SK-N-SH (cell line): Measurements from ENCODE around the gene ADD1. TPM values are rescaled to one million over a fixed set of nuclear protein-coding genes. Genes with fewer than 3 reads are reported as not detected.

ENCODE experiments used
- CTCF ChIA-PET: fragments of 300-600, 350-600 bp; formaldehyde crosslinking; extraction: SDS; loops from one replicate; lab custom pipeline; 2021; lab: Yijun Ruan, JAX
- POLR2A ChIA-PET: fragments of 350-600 bp; sonication (Branson Sonifier 250); formaldehyde crosslinking; extraction: SDS; loops from one replicate; lab custom pipeline; 2020; ENCODE audit warnings: antibody characterized with exemption, inconsistent platforms; lab: Yijun Ruan, JAX
- DNase-seq: peaks from one replicate; pipeline ENCODE4 v3.0.0; 2012
- H2AFZ ChIP-seq: fragments of 200-600 bp; sonication (generic); 2 replicates; pipeline ENCODE4 v1.8.1; 2016; ENCODE audit warnings: antibody characterized with exemption, mild to moderate bottlenecking, low read depth
- H3F3A ChIP-seq: fragments of 200-600 bp; sonication (generic); replicated peaks from 2 replicates; pipeline ENCODE3; 2016; ENCODE audit warnings: antibody characterized with exemption, mild to moderate bottlenecking; ENCODE audit not compliant: insufficient read depth
- H3K27ac ChIP-seq, 2 experiments: fragments of 200-500 bp in 1 of 2; fragments of 200-600 bp in 1 of 2; sonication (Bioruptor generic) in 1 of 2; sonication (generic), shearing (Covaris generic) in 1 of 2; 2 replicates each; pipeline versions ENCODE4 v1.5.1 to v1.6.1; 2014 to 2016; ENCODE audit warnings: low read depth in 2 of 2, inconsistent platforms in 1 of 2, low read length in 1 of 2, mild to moderate bottlenecking in 1 of 2, mixed read lengths in 1 of 2
- H3K27me3 ChIP-seq: fragments of 200-600 bp; sonication (generic), shearing (Covaris generic); 2 replicates; pipeline ENCODE4 v1.6.1; 2016; ENCODE audit warnings: mixed run types; ENCODE audit not compliant: insufficient read depth
- H3K36me3 ChIP-seq, 2 experiments: fragments of 200-500 bp in 1 of 2; fragments of 200-600 bp in 1 of 2; sonication (Bioruptor generic) in 1 of 2; sonication (generic) in 1 of 2; replicated peaks in 1 of 2; 2 replicates each; pipeline versions ENCODE3 to v1.5.1; 2014 to 2016; ENCODE audit warnings: low read length in 1 of 2, mild to moderate bottlenecking in 1 of 2; ENCODE audit not compliant: insufficient read depth in 2 of 2, control insufficient read depth in 1 of 2
- H3K4me1 ChIP-seq, 2 experiments: fragments of 200-500 bp in 1 of 2; fragments of 200-600 bp in 1 of 2; sonication (Bioruptor generic) in 1 of 2; sonication (generic), shearing (Covaris generic) in 1 of 2; 2 replicates each; pipeline versions ENCODE4 v1.5.1 to v1.6.1; 2014 to 2016; ENCODE audit warnings: low read depth in 1 of 2, low read length in 1 of 2, mixed run types in 1 of 2; ENCODE audit not compliant: insufficient read depth in 2 of 2, control insufficient read depth in 1 of 2
- H3K4me2 ChIP-seq: fragments of 200-600 bp; sonication (generic), shearing (Covaris generic); 2 replicates; pipeline ENCODE4 v1.6.1; 2017; ENCODE audit warnings: mixed run types
- H3K4me3 ChIP-seq, 2 experiments: fragments of 200-500 bp in 1 of 2; fragments of 200-600 bp in 1 of 2; sonication (Bioruptor generic) in 1 of 2; sonication (generic), shearing (Covaris generic) in 1 of 2; 2 replicates each; pipeline versions ENCODE4 v1.5.1 to v1.8.1; 2014 to 2016; ENCODE audit warnings: low read depth in 2 of 2, inconsistent platforms in 1 of 2, low read length in 1 of 2, mild to moderate bottlenecking in 1 of 2, mixed read lengths in 1 of 2, moderate library complexity in 1 of 2
- H3K79me2 ChIP-seq: fragments of 200-600 bp; sonication (generic); 2 replicates; pipeline ENCODE4 v1.8.1; 2017; ENCODE audit warnings: mild to moderate bottlenecking; ENCODE audit not compliant: insufficient read depth
- H3K9ac ChIP-seq: fragments of 200-600 bp; sonication (generic); 2 replicates; pipeline ENCODE4 v1.6.1; 2017; ENCODE audit warnings: mixed run types
- H3K9me2 ChIP-seq: fragments of 200-600 bp; sonication (generic); 2 replicates; pipeline ENCODE4 v1.6.1; 2017; ENCODE audit warnings: mixed run types
- H3K9me3 ChIP-seq: fragments of 200-600 bp; sonication (generic); 2 replicates; pipeline ENCODE4 v1.6.1; 2017; ENCODE audit warnings: mixed run types, mild to moderate bottlenecking, moderate library complexity
- H4K20me1 ChIP-seq: fragments of 200-600 bp; sonication (generic); 2 replicates; pipeline ENCODE4 v1.6.1; 2017; ENCODE audit warnings: mild to moderate bottlenecking, mixed run types; ENCODE audit not compliant: insufficient read depth
- ELF1 ChIP-seq: IDR thresholded peaks from 2 replicates; pipeline ENCODE4 v1.4.0; 2012
- EP300 ChIP-seq, 2 experiments: IDR thresholded peaks; 2 replicates each; pipeline versions ENCODE4 v1.4.0 to v1.6.1; 2012; ENCODE audit warnings: borderline replicate concordance in 1 of 2, low read depth in 1 of 2, low read length in 1 of 2
- FOXJ3 ChIP-seq: sonication (generic); formaldehyde crosslinking; IDR thresholded peaks from 2 replicates; pipeline ENCODE4 v1.5.1; 2020; ENCODE audit warnings: mild to moderate bottlenecking, missing genetic modification reagents
- FOXM1 ChIP-seq: IDR thresholded peaks from 2 replicates; pipeline ENCODE4 v1.4.0; 2012; ENCODE audit warnings: low read depth, mild to moderate bottlenecking
- GATA2 ChIP-seq: sonication (generic); formaldehyde crosslinking; IDR thresholded peaks from 2 replicates; pipeline ENCODE4 v1.5.0; 2020; ENCODE audit warnings: mild to moderate bottlenecking, missing genetic modification reagents
- JUND ChIP-seq: IDR thresholded peaks from 2 replicates; pipeline ENCODE4 v1.4.0; 2012
- MEF2A ChIP-seq: IDR thresholded peaks from 2 replicates; pipeline ENCODE4 v1.4.0; 2012; ENCODE audit warnings: low read depth, borderline replicate concordance
- NFIC ChIP-seq: IDR thresholded peaks from 2 replicates; pipeline ENCODE4 v1.4.0; 2012; ENCODE audit warnings: borderline replicate concordance
- POLR2AphosphoS5 ChIP-seq: IDR thresholded peaks from 2 replicates; pipeline ENCODE4 v1.6.1; 2012; ENCODE audit warnings: low read depth, low read length
- RAD21 ChIP-seq: IDR thresholded peaks from 2 replicates; pipeline ENCODE4 v1.6.1; 2012; ENCODE audit warnings: mild to moderate bottlenecking, low read length
- RCOR1 ChIP-seq: fragments of 150-350 bp; IDR thresholded peaks from 2 replicates; pipeline ENCODE4 v1.6.1; 2017; ENCODE audit warnings: antibody characterized with exemption, low read length
- RXRA ChIP-seq: IDR thresholded peaks from 2 replicates; pipeline ENCODE4 v1.4.0; 2012; ENCODE audit warnings: low read depth, mild to moderate bottlenecking, borderline replicate concordance
- SIN3A ChIP-seq: IDR thresholded peaks from 2 replicates; pipeline ENCODE4 v1.6.1; 2012; ENCODE audit warnings: low read depth, mild to moderate bottlenecking, low read length, moderate library complexity, borderline replicate concordance
- SMC3 ChIP-seq: IDR thresholded peaks from 2 replicates; pipeline ENCODE4 v1.6.1; 2012; ENCODE audit warnings: low read depth, low read length, improper control_type of control experiment
- TAF1 ChIP-seq: IDR thresholded peaks from 2 replicates; pipeline ENCODE4 v1.6.1; 2012; ENCODE audit warnings: low read depth, mild to moderate bottlenecking, low read length, moderate library complexity, borderline replicate concordance
- TCF12 ChIP-seq: IDR thresholded peaks from 2 replicates; pipeline ENCODE4 v1.4.0; 2012
- WGBS: methylation state at CpG from one replicate; pipeline ENCODE4 v1.1.6; 2017; ENCODE audit warnings: low lambda C conversion rate; 5-methylcytosine and 5-hydroxymethylcytosine counted together
- polyA plus RNA-seq, 3 experiments: library from polyadenylated mRNA; depleted of rRNA; stranded (reverse); fragments of >200 nt; gene quantifications; 2 replicates each; pipeline ENCODE4 v1.2.3, GENCODE V29; 2012
- TF ChIP-seq, protein P1 (sequence below): IDR thresholded peaks from 2 replicates; pipeline ENCODE4 v1.4.0; 2012; ENCODE audit warnings: low read depth
- TF ChIP-seq, protein P2 (sequence below): IDR thresholded peaks from 2 replicates; pipeline ENCODE4; 2012
- TF ChIP-seq, protein P3 (sequence below): IDR thresholded peaks from 2 replicates; pipeline ENCODE4 v1.6.1; 2012; ENCODE audit warnings: mild to moderate bottlenecking, low read depth, low read length, moderate library complexity
- TF ChIP-seq, protein P4 (sequence below): fragments of 200-600 bp; sonication (generic); IDR thresholded peaks from 2 replicates; pipeline ENCODE4 v1.6.1; 2017; ENCODE audit warnings: antibody characterized with exemption, mild to moderate bottlenecking, moderate library complexity

The ADD1 gene
- polyA plus RNA-seq, 1 of the 3 experiments (the other 2 are of a cell fraction), result 155 TPM

DNA sequence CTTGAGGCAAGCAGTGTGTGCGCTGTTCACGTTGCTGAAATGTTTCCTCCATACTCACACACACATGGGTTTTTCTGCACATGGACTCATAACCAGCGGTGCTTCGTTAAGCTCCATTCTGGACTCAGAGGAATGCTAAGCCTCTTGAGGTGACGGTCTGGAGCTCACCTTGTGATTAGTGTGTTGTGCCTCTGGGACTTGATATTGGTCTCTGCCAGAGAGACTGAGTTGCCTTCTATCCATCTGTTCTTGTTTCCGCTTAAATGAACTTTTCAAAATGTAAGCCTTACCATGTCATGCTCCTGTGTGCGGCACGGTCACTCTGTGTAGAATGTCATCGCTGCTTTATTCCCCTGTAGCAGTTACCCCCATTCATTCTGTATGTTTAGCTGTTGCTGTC lies 42.5 kb downstream of the ADD1 start:
- H3K27ac ChIP-seq, result peak overlapping the region in 1 of 2 experiments; percentile 83; a peak in 3 of 4 replicates
- H2AFZ ChIP-seq, result no peak overlapping the region
- 88% methylated on average over 9 of the region's 9 CpGs for WGBS
- ChIA-PET CTCF (interaction anchor here (0.9 to 1.5 kb wide), 7 partner anchors 10 to 666 kb away, joined by 3 to 4 read pairs (median 3); no protein-coding TSS in a partner anchor), POLR2A (interaction anchor here (0.9 to 1.3 kb wide), 5 partner anchors 24 to 624 kb away, joined by 3 to 7 read pairs (median 3); partner anchors contain the start of gene MXD4)
- H3K36me3 ChIP-seq, result peaks cover 27 to 66% of the 10 kb centered on the region in 2 experiments
- no peak overlapping the region for H3K4me2 ChIP-seq
- H3K9me3 ChIP-seq, result no peaks in the 10 kb centered on the region
- no peak overlapping the region for H3K9ac ChIP-seq
- DNase-seq, result no peak
- H3K79me2 ChIP-seq, result peaks cover 78% of the 10 kb centered on the region
- peaks cover 11% of the 10 kb centered on the region for H3F3A ChIP-seq
- no peak overlapping the region for H3K4me3 ChIP-seq
- H4K20me1 ChIP-seq, result peaks cover 19% of the 10 kb centered on the region
- H3K27me3 ChIP-seq, result no peaks in the 10 kb centered on the region
- TF ChIP-seq FOXM1 (no peak), JUND (no peak), TCF12 (no peak), TAF1 (no peak), RCOR1 (no peak), SIN3A (no peak), SMC3 (no peak)
- TF ChIP-seq, protein P1, sequence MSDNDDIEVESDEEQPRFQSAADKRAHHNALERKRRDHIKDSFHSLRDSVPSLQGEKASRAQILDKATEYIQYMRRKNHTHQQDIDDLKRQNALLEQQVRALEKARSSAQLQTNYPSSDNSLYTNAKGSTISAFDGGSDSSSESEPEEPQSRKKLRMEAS, result no peak
- TF ChIP-seq, protein P2, sequence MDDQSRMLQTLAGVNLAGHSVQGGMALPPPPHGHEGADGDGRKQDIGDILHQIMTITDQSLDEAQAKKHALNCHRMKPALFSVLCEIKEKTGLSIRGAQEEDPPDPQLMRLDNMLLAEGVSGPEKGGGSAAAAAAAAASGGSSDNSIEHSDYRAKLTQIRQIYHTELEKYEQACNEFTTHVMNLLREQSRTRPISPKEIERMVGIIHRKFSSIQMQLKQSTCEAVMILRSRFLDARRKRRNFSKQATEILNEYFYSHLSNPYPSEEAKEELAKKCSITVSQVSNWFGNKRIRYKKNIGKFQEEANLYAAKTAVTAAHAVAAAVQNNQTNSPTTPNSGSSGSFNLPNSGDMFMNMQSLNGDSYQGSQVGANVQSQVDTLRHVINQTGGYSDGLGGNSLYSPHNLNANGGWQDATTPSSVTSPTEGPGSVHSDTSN, result no peak
- TF ChIP-seq, all 33 proteins: peak for 0
- Histone ChIP-seq H3K9me2 (no peaks in the 10 kb centered on the region), H3K4me1 (peaks cover 0 to 22% of the 10 kb centered on the region in 2 experiments; a peak in 2 of 4 replicates)

DNA sequence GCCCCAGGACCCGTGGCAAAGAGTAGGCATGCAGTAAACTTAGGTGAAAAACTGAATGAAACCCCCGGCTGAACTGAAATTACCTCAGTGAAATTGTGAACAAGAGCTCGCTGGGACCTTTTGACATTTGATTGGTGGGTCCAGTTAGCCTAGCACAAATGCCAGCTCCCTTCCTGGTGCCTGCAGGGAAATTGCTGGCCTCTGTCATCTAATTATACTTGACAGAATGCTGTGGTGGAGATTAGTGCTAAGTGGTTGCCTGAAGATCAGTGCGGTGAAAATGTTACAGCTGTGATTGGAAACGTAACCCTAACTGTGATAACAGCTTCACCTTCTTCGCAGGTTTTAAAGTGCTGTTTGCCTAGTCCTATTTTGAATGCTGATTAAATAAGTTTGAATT lies 43.0 kb downstream of the ADD1 start:
- H3K36me3 ChIP-seq, result peaks cover 27 to 64% of the 10 kb centered on the region in 2 experiments
- CTCF ChIA-PET, result interaction anchor here (0.6 to 1.5 kb wide), 7 partner anchors 11 to 666 kb away, joined by 3 to 4 read pairs (median 3); no protein-coding TSS in a partner anchor
- H3K27ac ChIP-seq, result peak overlapping the region in 1 of 2 experiments; percentile 83; a peak in 3 of 4 replicates
- TF ChIP-seq RCOR1 (peak; percentile 95), RXRA (no peak), FOXM1 (no peak), RAD21 (peak; percentile 37), MEF2A (no peak), TCF12 (peak; percentile 92), TAF1 (no peak), NFIC (no peak), SIN3A (no peak), ELF1 (no peak), GATA2 (CRISPR knock-in tag) (peak; percentile 93), EP300 (IDR thresholded peaks at IDR 0.05; ENCODE audit: borderline replicate concordance in 1 of 2, low read depth in 1 of 2, low read length in 1 of 2) (peak in 1 of 2 experiments; percentile 97; a peak in 3 of 4 replicates), FOXJ3 (CRISPR knock-in tag) (peak; percentile 91), POLR2AphosphoS5 (peak; percentile 68; the same call in 1 of the 2 replicates)
- TF ChIP-seq, protein P3, sequence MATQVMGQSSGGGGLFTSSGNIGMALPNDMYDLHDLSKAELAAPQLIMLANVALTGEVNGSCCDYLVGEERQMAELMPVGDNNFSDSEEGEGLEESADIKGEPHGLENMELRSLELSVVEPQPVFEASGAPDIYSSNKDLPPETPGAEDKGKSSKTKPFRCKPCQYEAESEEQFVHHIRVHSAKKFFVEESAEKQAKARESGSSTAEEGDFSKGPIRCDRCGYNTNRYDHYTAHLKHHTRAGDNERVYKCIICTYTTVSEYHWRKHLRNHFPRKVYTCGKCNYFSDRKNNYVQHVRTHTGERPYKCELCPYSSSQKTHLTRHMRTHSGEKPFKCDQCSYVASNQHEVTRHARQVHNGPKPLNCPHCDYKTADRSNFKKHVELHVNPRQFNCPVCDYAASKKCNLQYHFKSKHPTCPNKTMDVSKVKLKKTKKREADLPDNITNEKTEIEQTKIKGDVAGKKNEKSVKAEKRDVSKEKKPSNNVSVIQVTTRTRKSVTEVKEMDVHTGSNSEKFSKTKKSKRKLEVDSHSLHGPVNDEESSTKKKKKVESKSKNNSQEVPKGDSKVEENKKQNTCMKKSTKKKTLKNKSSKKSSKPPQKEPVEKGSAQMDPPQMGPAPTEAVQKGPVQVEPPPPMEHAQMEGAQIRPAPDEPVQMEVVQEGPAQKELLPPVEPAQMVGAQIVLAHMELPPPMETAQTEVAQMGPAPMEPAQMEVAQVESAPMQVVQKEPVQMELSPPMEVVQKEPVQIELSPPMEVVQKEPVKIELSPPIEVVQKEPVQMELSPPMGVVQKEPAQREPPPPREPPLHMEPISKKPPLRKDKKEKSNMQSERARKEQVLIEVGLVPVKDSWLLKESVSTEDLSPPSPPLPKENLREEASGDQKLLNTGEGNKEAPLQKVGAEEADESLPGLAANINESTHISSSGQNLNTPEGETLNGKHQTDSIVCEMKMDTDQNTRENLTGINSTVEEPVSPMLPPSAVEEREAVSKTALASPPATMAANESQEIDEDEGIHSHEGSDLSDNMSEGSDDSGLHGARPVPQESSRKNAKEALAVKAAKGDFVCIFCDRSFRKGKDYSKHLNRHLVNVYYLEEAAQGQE, result no peak
- TF ChIP-seq, protein P4, sequence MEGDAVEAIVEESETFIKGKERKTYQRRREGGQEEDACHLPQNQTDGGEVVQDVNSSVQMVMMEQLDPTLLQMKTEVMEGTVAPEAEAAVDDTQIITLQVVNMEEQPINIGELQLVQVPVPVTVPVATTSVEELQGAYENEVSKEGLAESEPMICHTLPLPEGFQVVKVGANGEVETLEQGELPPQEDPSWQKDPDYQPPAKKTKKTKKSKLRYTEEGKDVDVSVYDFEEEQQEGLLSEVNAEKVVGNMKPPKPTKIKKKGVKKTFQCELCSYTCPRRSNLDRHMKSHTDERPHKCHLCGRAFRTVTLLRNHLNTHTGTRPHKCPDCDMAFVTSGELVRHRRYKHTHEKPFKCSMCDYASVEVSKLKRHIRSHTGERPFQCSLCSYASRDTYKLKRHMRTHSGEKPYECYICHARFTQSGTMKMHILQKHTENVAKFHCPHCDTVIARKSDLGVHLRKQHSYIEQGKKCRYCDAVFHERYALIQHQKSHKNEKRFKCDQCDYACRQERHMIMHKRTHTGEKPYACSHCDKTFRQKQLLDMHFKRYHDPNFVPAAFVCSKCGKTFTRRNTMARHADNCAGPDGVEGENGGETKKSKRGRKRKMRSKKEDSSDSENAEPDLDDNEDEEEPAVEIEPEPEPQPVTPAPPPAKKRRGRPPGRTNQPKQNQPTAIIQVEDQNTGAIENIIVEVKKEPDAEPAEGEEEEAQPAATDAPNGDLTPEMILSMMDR, result no peak

More for the DNA sequence above, 43.0 kb downstream of the ADD1 start:
- H3K4me1 ChIP-seq, result peaks cover 0 to 22% of the 10 kb centered on the region in 2 experiments; a peak in 2 of 4 replicates
- WGBS, result 37% methylated on average over 6 of the region's 6 CpGs
- no peak overlapping the region for H3K4me2 ChIP-seq
- no peak overlapping the region for H3K9ac ChIP-seq
- no peak overlapping the region for H3K4me3 ChIP-seq
- no peaks in the 10 kb centered on the region for H3K27me3 ChIP-seq
- POLR2A ChIA-PET, result interaction anchor here (0.5 to 1.3 kb wide), 6 partner anchors 15 to 624 kb away, joined by 3 to 7 read pairs (median 4); partner anchors contain the start of gene MXD4
- peak; percentile 80 for DNase-seq
- H2AFZ ChIP-seq, result no peak overlapping the region
- no peaks in the 10 kb centered on the region for H3K9me3 ChIP-seq
- H3K9me2 ChIP-seq, result no peaks in the 10 kb centered on the region
- peaks cover 81% of the 10 kb centered on the region for H3K79me2 ChIP-seq
- peaks cover 17% of the 10 kb centered on the region for H4K20me1 ChIP-seq
- peaks cover 6% of the 10 kb centered on the region for H3F3A ChIP-seq
